Placental epithelial cell (primary cell): ENCODE data around the gene CD276. TPM values are rescaled to one million over a fixed set of nuclear protein-coding genes. Genes with fewer than 3 reads are reported as not detected.

Experiments used
- total RNA-seq: library from RNA; depleted of rRNA; stranded (reverse); fragments of >200 nt; gene quantifications from 2 replicates; pipeline ENCODE4 v1.2.3, GENCODE V29; 2012

CD276 gene
- total RNA-seq, result 68.7 and 102 TPM in 2 replicates

DNA sequence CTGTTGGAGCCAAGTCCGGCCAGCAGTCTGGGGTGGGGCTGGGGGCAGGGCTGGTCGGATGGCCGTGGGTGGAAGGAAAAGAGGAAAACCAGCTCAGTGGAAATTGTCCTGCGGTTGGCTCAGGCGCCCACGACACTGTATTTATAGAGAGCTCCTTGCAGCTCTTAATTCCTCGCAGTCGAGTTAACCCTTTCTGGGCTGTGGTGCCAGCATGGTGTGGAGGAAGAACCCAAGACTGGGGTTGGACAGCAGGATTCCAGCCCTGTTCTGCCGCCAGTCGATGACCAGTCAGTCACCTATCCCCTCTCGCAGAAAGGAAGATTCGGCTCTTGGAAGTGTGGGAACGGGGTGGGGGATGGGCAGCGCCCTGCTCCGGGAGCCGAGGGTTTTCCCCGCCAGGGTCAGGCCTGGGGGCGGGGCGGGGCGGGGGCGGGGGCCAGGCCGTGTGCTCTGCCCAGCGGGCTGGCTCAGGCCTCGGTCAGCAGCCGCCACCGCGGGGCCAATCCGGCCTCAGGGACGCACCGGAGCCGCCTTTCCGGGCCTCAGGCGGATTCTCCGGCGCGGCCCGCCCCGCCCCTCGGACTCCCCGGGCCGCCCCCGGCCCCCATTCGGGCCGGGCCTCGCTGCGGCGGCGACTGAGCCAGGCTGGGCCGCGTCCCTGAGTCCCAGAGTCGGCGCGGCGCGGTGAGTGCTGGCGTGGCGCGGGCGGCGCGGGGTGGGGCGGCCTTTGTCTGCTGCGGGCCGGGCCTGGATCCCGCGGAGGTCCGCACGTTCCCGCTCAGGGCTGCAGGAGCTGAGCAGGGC is at the start of gene CD276:
Gene CD276 (plus strand): TSS at position 607 of the 804 bp plus-strand sequence. CDS start 15,257 bp downstream, outside the sequence.

GRCh38 chr15:73753250-73754130 is 69.3 kb downstream of the CD276 start, which contains the start of gene INSYN1:
TSS of gene INSYN1 (minus strand) at chr15:73753351. CDS start at chr15:73751130, 2,221 bp downstream.

Other genes with a start within 250 kb of the CD276 start
- gene REC114, start 241.2 kb upstream of the CD276 start, total RNA-seq, result not detected in 2 replicates
- 75.8 and 126 TPM in 2 replicates for gene NPTN, start 51.0 kb upstream of the CD276 start, total RNA-seq
- gene INSYN1, start 69.0 kb downstream of the CD276 start, total RNA-seq, result under 0.01 and 1.6 TPM in 2 replicates
- gene TBC1D21, start 189.2 kb downstream of the CD276 start, total RNA-seq, result not detected in 2 replicates
- gene LOXL1, start 242.1 kb downstream of the CD276 start, total RNA-seq, result 11.4 and 68.8 TPM in 2 replicates